Measurements from ENCODE around the gene FANCD2. TPM values are rescaled to one million over a fixed set of nuclear protein-coding genes. Genes with fewer than 3 reads are reported as not detected.
"Not testable (repeated sequence)": the region's sequence is repeated elsewhere in the genome, so short reads cannot be mapped to it uniquely, and the experiment has no call there.

The FANCD2 gene
- total and polyA plus RNA-seq, 10 donors: 9.3 to 20.2 (median 13.6) TPM

GRCh38 chr3:10041034-10041433, 14.8 kb downstream of the FANCD2 start:
- H3K27ac ChIP-seq: no peak overlapping the region
- 95 to 99% (median 97%) methylated on average over 5 of the region's 5 CpGs for WGBS, 5 donors
- H3K27me3 ChIP-seq (replicated peaks in 1 of 7): no peaks in the 10 kb centered on the region
- intact Hi-C loops (cut with DNase I; ENCODE audit: low total_unique reads): no loop called here
- no peaks in the 10 kb centered on the region for H3K9me3 ChIP-seq
- no peak for DNase-seq
- H3K36me3 ChIP-seq: peaks cover 0 to 95% (median 24%) of the 10 kb centered on the region in 6 donors
- TF ChIP-seq POLR2A (IDR thresholded peaks at IDR 0.05) (no peak), CTCF (IDR thresholded peaks at IDR 0.05 in 8 of 11, conservative IDR thresholded peaks at IDR 0.05 in 3 of 11) (no peak), POLR2AphosphoS5 (IDR thresholded peaks at IDR 0.05) (no peak)
- no peaks in the 10 kb centered on the region for H3K4me1 ChIP-seq
- no peak overlapping the region for H3K4me3 ChIP-seq

- H3K36me3 ChIP-seq: peaks cover 0 to 81% (median 8%) of the 10 kb centered on the region in 6 donors
- no peak overlapping the region for H3K4me3 ChIP-seq
- no peaks in the 10 kb centered on the region for H3K4me1 ChIP-seq
- intact Hi-C loops (cut with DNase I; ENCODE audit: low total_unique reads): no loop called here
- no peaks in the 10 kb centered on the region for H3K27me3 ChIP-seq (replicated peaks in 1 of 7)
- WGBS, 5 donors: 77 to 85% (median 83%) methylated on average over 2 of the region's 2 CpGs
- H3K9me3 ChIP-seq: no peaks in the 10 kb centered on the region
- TF ChIP-seq POLR2AphosphoS5 (IDR thresholded peaks at IDR 0.05) (no peak), CTCF (IDR thresholded peaks at IDR 0.05 in 8 of 11, conservative IDR thresholded peaks at IDR 0.05 in 3 of 11) (no peak), POLR2A (IDR thresholded peaks at IDR 0.05) (no peak)
- DNase-seq: no peak
- no peak overlapping the region for H3K27ac ChIP-seq
Observed at GRCh38 chr3:10047876-10048275, 21.6 kb downstream of the FANCD2 start.

GRCh38 chr3:10053054-10053453, 26.8 kb downstream of the FANCD2 start:
- DNase-seq; H3K4me3 ChIP-seq; intact Hi-C loops (cut with DNase I; ENCODE audit: low total_unique reads); H3K9me3 ChIP-seq; H3K27ac ChIP-seq; H3K27me3 ChIP-seq (replicated peaks in 1 of 7); H3K4me1 ChIP-seq: not testable (repeated sequence)
- 95 to 98% (median 95%) methylated on average over 5 of the region's 6 CpGs for WGBS, 5 donors
- peaks cover 0 to 68% (median 1%) of the 10 kb centered on the region in 6 donors for H3K36me3 ChIP-seq

GRCh38 chr3:10055097-10055496, 28.9 kb downstream of the FANCD2 start:
- Histone ChIP-seq H3K4me1 (no peaks in the 10 kb centered on the region), H3K9me3 (no peaks in the 10 kb centered on the region), H3K27me3 (replicated peaks in 1 of 7) (no peaks in the 10 kb centered on the region), H3K4me3 (no peak overlapping the region), H3K27ac (no peak overlapping the region), H3K36me3 (peaks cover 0 to 75% (median 0%) of the 10 kb centered on the region in 6 donors)
- no peak for TF ChIP-seq POLR2A (IDR thresholded peaks at IDR 0.05)
- TF ChIP-seq CTCF (IDR thresholded peaks at IDR 0.05 in 8 of 11, conservative IDR thresholded peaks at IDR 0.05 in 3 of 11): no peak
- no peak for TF ChIP-seq POLR2AphosphoS5 (IDR thresholded peaks at IDR 0.05)
- 94 to 99% (median 98%) methylated on average over 4 of the region's 4 CpGs for WGBS, 5 donors
- intact Hi-C loops (cut with DNase I; ENCODE audit: low total_unique reads): no loop called here
- no peak for DNase-seq

- DNase-seq; H3K27ac ChIP-seq; H3K4me1 ChIP-seq; intact Hi-C loops (cut with DNase I; ENCODE audit: low total_unique reads); H3K27me3 ChIP-seq (replicated peaks in 1 of 7); H3K4me3 ChIP-seq; H3K9me3 ChIP-seq: not testable (repeated sequence)
- 90 to 98% (median 97%) methylated on average over 8 to 31 of the region's 33 CpGs; no CpG with 5 or more reads in 1 of the 5 donors for WGBS, 5 donors
- peaks cover 0 to 69% (median 11%) of the 10 kb centered on the region in 6 donors for H3K36me3 ChIP-seq
Observed at GRCh38 chr3:10070077-10070476, 43.8 kb downstream of the FANCD2 start.
